Activated CD8-positive, alpha-beta T cell treated with anti-CD3 and anti-CD28 coated beads, Interleukin-2, amount 10 ng/mL, durations not matched to agents 7 days and 5 days (primary cell): Measurements from ENCODE around the gene PTPRCAP. TPM values are rescaled to one million over a fixed set of nuclear protein-coding genes. Genes with fewer than 3 reads are reported as not detected.
"Not testable (repeated sequence)": the region's sequence is repeated elsewhere in the genome, so short reads cannot be mapped to it uniquely, and the experiment has no call there.

Experiments
- ATAC-seq: fragments of 150-1000 bp; cut with Tn5 transposase; one replicate; pipeline ENCODE4 v1.10.0; 2021; ENCODE audit warnings: moderate library complexity
- CTCF ChIA-PET: fragments of 350-600 bp; sonication (Branson Sonifier 250); formaldehyde crosslinking; loops from one replicate; lab custom pipeline; 2021; ENCODE audit warnings: antibody characterized with exemption; lab: Charles Lee
- POLR2A ChIA-PET: fragments of 350-600 bp; sonication (Branson Sonifier 250); formaldehyde crosslinking; loops from one replicate; lab custom pipeline; 2021; ENCODE audit warnings: antibody characterized with exemption; lab: Charles Lee
- DNase-seq: peaks from one replicate; pipeline ENCODE4 v3.0.0-alpha.2; 2020
- H3K27ac Mint-ChIP-seq: one replicate; pipeline ENCODE4 v1.8.0; 2021; ENCODE audit warnings: mild to moderate bottlenecking, mixed read lengths
- H3K27me3 Mint-ChIP-seq: one replicate; pipeline ENCODE4 v1.8.0; 2021; ENCODE audit warnings: low read depth, mixed read lengths
- H3K36me3 Mint-ChIP-seq: one replicate; pipeline ENCODE4 v1.8.0; 2021; ENCODE audit warnings: low read depth, mixed read lengths
- H3K4me1 Mint-ChIP-seq: one replicate; pipeline ENCODE4 v1.8.0; 2021; ENCODE audit warnings: low read depth, mixed read lengths
- H3K4me3 Mint-ChIP-seq: one replicate; pipeline ENCODE4 v1.8.0; 2021; ENCODE audit warnings: mild to moderate bottlenecking, mixed read lengths
- H3K9me3 Mint-ChIP-seq: one replicate; pipeline ENCODE4 v1.8.0; 2022; ENCODE audit warnings: mixed read lengths; ENCODE audit not compliant: insufficient read depth
- total RNA-seq, 2 experiments: library from RNA; stranded (reverse); gene quantifications; one replicate each; pipeline ENCODE4 v1.2.3, GENCODE V29; 2021

PTPRCAP gene
- total RNA-seq, 2 experiments from 2014 or later = 445 to 447 TPM

DNA sequence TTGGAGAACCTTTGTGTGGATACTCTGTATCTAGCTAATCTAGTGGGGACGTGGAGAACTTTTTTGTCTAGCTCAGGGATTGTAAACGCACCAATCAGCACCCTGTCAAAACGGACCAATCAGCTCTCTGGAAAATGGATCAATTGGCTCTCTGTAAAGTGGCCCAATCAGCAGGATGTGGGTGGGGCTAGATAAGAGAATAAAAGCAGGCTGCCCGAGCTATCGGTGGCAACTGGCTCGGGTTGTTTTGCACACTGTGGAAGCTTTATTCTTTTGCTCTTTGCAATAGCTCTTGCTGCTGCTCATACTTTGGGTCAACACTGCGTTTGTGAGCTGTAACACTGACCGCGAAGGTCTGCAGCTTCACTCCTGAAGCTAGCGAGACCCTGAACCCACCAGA, 39.2 kb upstream of the PTPRCAP start:
- not testable (repeated sequence) for DNase-seq, H3K27me3 Mint-ChIP-seq, H3K27ac Mint-ChIP-seq, H3K4me1 Mint-ChIP-seq, H3K4me3 Mint-ChIP-seq, H3K9me3 Mint-ChIP-seq, ATAC-seq, H3K36me3 Mint-ChIP-seq
- ChIA-PET POLR2A (interaction anchor here (0.9 kb wide), 1 partner anchor 40 kb away, joined by 3 read pairs; no protein-coding TSS in a partner anchor), CTCF (interaction anchor here (0.8 to 1.4 kb wide), 3 partner anchors 11 to 56 kb away, joined by 3 to 5 read pairs (median 3); partner anchors contain the start of gene RPS6KB2)

DNA sequence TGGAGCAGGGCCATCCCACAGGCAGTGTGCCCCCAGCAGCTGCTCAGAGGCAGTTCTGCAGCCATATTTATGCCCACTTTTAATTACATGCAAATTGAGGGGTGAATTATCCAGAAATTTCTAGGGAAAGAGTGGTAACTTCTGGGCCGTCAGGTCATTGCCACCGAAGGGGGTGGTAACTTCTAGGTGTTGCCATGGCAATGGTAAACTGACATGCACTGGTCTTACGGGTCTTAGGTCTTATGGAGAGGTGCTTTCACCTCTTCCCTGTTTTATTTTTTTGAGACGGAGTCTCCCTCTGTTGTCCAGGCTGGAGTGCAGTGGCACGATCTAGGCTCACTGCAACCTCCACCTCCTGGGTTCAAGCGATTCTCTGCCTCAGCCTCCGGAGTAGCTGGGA, 35.4 kb upstream of the PTPRCAP start:
- POLR2A ChIA-PET = interaction anchor here (0.9 to 8.7 kb wide), 2 partner anchors 8 to 12 kb away, joined by 3 to 70 read pairs; partner anchors contain the start of gene AIP
- no peak overlapping the region for H3K4me3 Mint-ChIP-seq

GRCh38 chr11:67470337-67471002, 33.0 kb upstream of the PTPRCAP start:
- H3K27me3 Mint-ChIP-seq = no peaks in the 10 kb centered on the region
- POLR2A ChIA-PET = interaction anchor here (0.8 to 8.7 kb wide), 4 partner anchors 14 to 63 kb away, joined by 4 to 103 read pairs (median 37); partner anchors contain the start of genes AIP and PTPRCAP
- ATAC-seq (no peak), DNase-seq (no peak)
- H3K27ac Mint-ChIP-seq = no peak overlapping the region
- H3K4me1 Mint-ChIP-seq = peaks cover 29% of the 10 kb centered on the region
- CTCF ChIA-PET = interaction anchor here (0.9 to 3.2 kb wide), 3 partner anchors 11 to 64 kb away, joined by 3 to 21 read pairs (median 6); partner anchors contain the start of gene PTPRCAP
- H3K4me3 Mint-ChIP-seq = no peak overlapping the region
- H3K9me3 Mint-ChIP-seq = no peaks in the 10 kb centered on the region
- H3K36me3 Mint-ChIP-seq = peaks cover under 1% of the 10 kb centered on the region

More for the DNA sequence above, 35.4 kb upstream of the PTPRCAP start:
- no peak for ATAC-seq
- no peak for DNase-seq
- Mint-ChIP-seq H3K36me3 (no peaks in the 10 kb centered on the region), H3K4me1 (peaks cover 11% of the 10 kb centered on the region), H3K27ac (no peak overlapping the region), H3K27me3 (peaks cover 3% of the 10 kb centered on the region), H3K9me3 (no peaks in the 10 kb centered on the region)
- CTCF ChIA-PET = no interaction called here

GRCh38 chr11:67469508-67469811, 32.0 kb upstream of the PTPRCAP start:
- no peaks in the 10 kb centered on the region for H3K9me3 Mint-ChIP-seq
- ChIA-PET CTCF (interaction anchor here (0.6 to 3.2 kb wide), 6 partner anchors 9 to 65 kb away, joined by 3 to 21 read pairs (median 3); partner anchors contain the start of gene PTPRCAP), POLR2A (interaction anchor here (0.7 to 8.7 kb wide), 6 partner anchors 15 to 60 kb away, joined by 3 to 103 read pairs (median 6); partner anchors contain the start of genes AIP and PTPRCAP)
- peaks cover 33% of the 10 kb centered on the region for H3K4me1 Mint-ChIP-seq
- peak overlapping the region; percentile 77 for H3K4me3 Mint-ChIP-seq
- ATAC-seq = no peak
- H3K27me3 Mint-ChIP-seq = no peaks in the 10 kb centered on the region
- no peak for DNase-seq
- H3K27ac Mint-ChIP-seq = peak overlapping the region; percentile 82
- peaks cover 4% of the 10 kb centered on the region for H3K36me3 Mint-ChIP-seq

- DNase-seq (peak; percentile 92), ATAC-seq (peak; percentile 79)
- ChIA-PET POLR2A (interaction anchor here (0.6 to 8.7 kb wide), 8 partner anchors 10 to 146 kb away, joined by 3 to 103 read pairs (median 6); partner anchors contain the start of genes AIP and PTPRCAP), CTCF (interaction anchor here (0.6 to 3.2 kb wide), 13 partner anchors 10 to 116 kb away, joined by 3 to 21 read pairs (median 4); partner anchors contain the start of genes GPR152, POLD4, PPP1CA and PTPRCAP)
- peak within 1 kb of the TSS; percentile 83 for H3K27ac Mint-ChIP-seq
- H3K9me3 Mint-ChIP-seq = no peaks in the 10 kb centered on the region
- peak within 1 kb of the TSS; percentile 87 for H3K4me3 Mint-ChIP-seq
- peaks cover 4% of the 10 kb centered on the region for H3K36me3 Mint-ChIP-seq
- peaks cover 38% of the 10 kb centered on the region for H3K4me1 Mint-ChIP-seq
- H3K27me3 Mint-ChIP-seq = no peaks in the 10 kb centered on the region
These were observed 31.5 kb upstream of the PTPRCAP start, which contains the start of gene TMEM134 for GRCh38 chr11:67468759-67469507. TSS of gene TMEM134 (minus strand) at chr11:67469251. CDS start at chr11:67469192, 59 bp downstream.

- H3K4me3 Mint-ChIP-seq = peak overlapping the region; percentile 87
- H3K27ac Mint-ChIP-seq = peak overlapping the region; percentile 83
- peak; percentile 2 for ATAC-seq
- ChIA-PET POLR2A (interaction anchor here (0.6 to 8.7 kb wide), 7 partner anchors 9 to 146 kb away, joined by 3 to 103 read pairs (median 6); partner anchors contain the start of genes AIP and PTPRCAP), CTCF (interaction anchor here (0.6 to 3.2 kb wide), 12 partner anchors 16 to 115 kb away, joined by 3 to 21 read pairs (median 4); partner anchors contain the start of genes GPR152, PITPNM1, POLD4 and PPP1CA)
- DNase-seq = peak; percentile 39
- no peaks in the 10 kb centered on the region for H3K27me3 Mint-ChIP-seq
- H3K4me1 Mint-ChIP-seq = peaks cover 38% of the 10 kb centered on the region
- no peaks in the 10 kb centered on the region for H3K9me3 Mint-ChIP-seq
- H3K36me3 Mint-ChIP-seq = peaks cover 4% of the 10 kb centered on the region
These were observed 30.9 kb upstream of the PTPRCAP start for GRCh38 chr11:67468456-67468758.

DNA sequence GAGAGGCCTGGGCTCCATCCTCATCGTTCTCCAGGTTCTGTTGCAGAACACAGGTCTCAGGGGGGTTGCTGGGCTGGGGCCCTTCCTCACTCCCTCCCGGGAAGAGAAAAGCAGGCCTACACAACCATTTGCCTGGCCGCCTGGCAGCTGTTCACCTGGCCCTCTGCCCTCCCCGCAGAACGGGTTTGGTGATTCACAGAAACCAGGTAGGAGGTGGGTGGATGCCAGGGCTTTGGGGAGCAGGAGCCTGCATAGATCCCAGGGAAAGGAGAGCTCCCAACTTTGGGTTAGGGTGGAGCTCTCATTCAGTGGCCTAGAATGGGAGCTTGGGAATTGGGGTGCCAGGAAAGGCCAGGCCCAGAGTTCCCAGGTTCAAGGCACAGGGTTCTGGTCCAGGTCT, 30.6 kb upstream of the PTPRCAP start:
- POLR2A ChIA-PET = interaction anchor here (0.9 to 8.7 kb wide), 6 partner anchors 17 to 146 kb away, joined by 3 to 103 read pairs (median 6); partner anchors contain the start of genes AIP and PTPRCAP
- Mint-ChIP-seq H3K36me3 (peaks cover 4% of the 10 kb centered on the region), H3K27ac (peak overlapping the region; percentile 83), H3K4me1 (peaks cover 38% of the 10 kb centered on the region), H3K27me3 (no peaks in the 10 kb centered on the region), H3K4me3 (peak overlapping the region; percentile 87), H3K9me3 (no peaks in the 10 kb centered on the region)
- CTCF ChIA-PET = interaction anchor here (0.6 to 3.2 kb wide), 12 partner anchors 15 to 115 kb away, joined by 3 to 21 read pairs (median 4); partner anchors contain the start of genes GPR152, PITPNM1, POLD4 and PPP1CA
- ATAC-seq (no peak), DNase-seq (no peak)

DNA sequence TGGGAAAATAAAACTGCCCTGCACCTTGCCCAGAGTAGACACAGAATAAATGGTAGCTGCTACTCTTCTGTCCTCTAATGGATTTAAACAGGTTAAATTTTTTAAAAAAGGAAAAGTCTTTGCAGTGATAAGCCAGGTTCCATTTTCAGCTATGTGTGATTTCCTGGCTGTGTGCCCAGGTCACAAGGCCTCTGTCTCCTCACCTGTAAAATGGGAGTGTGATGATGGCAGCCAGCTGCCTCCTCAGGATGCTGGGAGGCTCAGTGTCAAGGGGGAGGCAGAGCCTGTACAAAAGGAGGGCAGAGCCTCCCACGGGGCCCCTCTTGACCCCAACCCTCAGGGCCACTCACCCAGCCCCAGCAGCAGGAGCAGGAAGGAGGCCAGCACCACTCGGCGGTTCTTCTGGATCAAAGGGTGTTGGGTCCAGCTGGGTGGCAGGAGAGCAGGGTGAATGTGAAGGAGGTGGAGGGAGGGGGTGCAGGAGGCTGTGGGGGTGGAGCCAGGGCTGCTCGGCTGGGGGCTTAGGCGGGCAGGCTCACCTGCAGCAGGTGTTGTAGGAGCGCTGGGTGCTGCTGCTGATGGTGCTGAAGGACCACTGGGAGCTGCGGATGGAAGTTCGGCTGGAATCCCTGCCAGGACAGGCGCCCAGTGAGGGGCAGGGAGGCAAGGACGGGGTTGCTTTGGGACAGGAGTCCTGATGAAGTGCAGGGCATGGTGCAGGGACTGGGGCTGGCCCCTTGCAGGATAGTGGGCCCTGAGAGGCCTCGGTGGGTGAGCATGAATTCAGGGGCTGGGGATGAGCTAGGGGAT, 29.7 kb upstream of the PTPRCAP start:
- peak overlapping the region; percentile 87 for H3K4me3 Mint-ChIP-seq
- H3K4me1 Mint-ChIP-seq = peaks cover 38% of the 10 kb centered on the region
- H3K27ac Mint-ChIP-seq = peak overlapping the region; percentile 74
- H3K36me3 Mint-ChIP-seq = peaks cover 4% of the 10 kb centered on the region
- no peaks in the 10 kb centered on the region for H3K9me3 Mint-ChIP-seq
- ATAC-seq (no peak), DNase-seq (no peak)
- CTCF ChIA-PET = interaction anchor here (1.1 to 3.2 kb wide), 6 partner anchors 29 to 107 kb away, joined by 4 to 21 read pairs (median 6); partner anchors contain the start of genes PITPNM1, PPP1CA and PTPRCAP
- POLR2A ChIA-PET = interaction anchor here (1.0 to 8.7 kb wide), 3 partner anchors 15 to 30 kb away, joined by 3 to 103 read pairs (median 70); partner anchors contain the start of genes AIP and PTPRCAP
- no peaks in the 10 kb centered on the region for H3K27me3 Mint-ChIP-seq

GRCh38 chr11:67466367-67466766, 28.9 kb upstream of the PTPRCAP start:
- Mint-ChIP-seq H3K27ac (peak overlapping the region; percentile 55), H3K36me3 (peaks cover 4% of the 10 kb centered on the region), H3K27me3 (no peaks in the 10 kb centered on the region), H3K9me3 (no peaks in the 10 kb centered on the region), H3K4me3 (no peak overlapping the region), H3K4me1 (peaks cover 38% of the 10 kb centered on the region)
- ChIA-PET CTCF (interaction anchor here (2.3 to 3.2 kb wide), 2 partner anchors 39 to 65 kb away, joined by 7 to 13 read pairs; partner anchors contain the start of genes PITPNM1 and PPP1CA), POLR2A (interaction anchor here (0.7 to 8.7 kb wide), 5 partner anchors 17 to 183 kb away, joined by 3 to 103 read pairs (median 5); partner anchors contain the start of genes AIP and PTPRCAP)
- DNase-seq (no peak), ATAC-seq (no peak)

DNA sequence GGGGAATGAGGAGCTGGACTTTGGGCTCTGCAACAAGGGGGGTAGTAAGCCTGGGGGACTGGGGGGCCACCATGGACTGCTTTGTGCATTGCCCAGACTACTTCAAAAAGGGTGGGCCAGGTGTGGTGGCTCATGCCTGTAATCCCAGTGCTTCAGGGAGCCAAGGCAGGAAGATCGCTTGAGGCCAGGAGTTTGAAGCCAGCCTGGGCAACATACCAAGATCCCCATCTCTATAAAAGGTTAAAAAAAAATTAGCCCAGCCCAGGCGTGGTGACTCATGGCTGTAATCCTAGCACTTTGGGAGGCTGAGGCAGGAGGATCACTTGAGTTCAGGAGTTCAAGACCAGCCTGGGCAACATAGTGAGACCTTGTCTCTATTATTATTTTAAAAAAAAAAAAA, 28.0 kb upstream of the PTPRCAP start:
- H3K4me1 Mint-ChIP-seq = peaks cover 38% of the 10 kb centered on the region
- ChIA-PET CTCF (interaction anchor here (0.9 to 2.3 kb wide), 5 partner anchors 10 to 40 kb away, joined by 3 to 7 read pairs (median 4); partner anchors contain the start of genes PITPNM1 and PTPRCAP), POLR2A (interaction anchor here (0.6 to 8.7 kb wide), 11 partner anchors 8 to 183 kb away, joined by 3 to 103 read pairs (median 4); partner anchors contain the start of genes AIP, PPP1CA and PTPRCAP)
- H3K27ac Mint-ChIP-seq = peak overlapping the region; percentile 89
- H3K36me3 Mint-ChIP-seq, H3K27me3 Mint-ChIP-seq, ATAC-seq, DNase-seq, H3K9me3 Mint-ChIP-seq: not testable (repeated sequence)
- H3K4me3 Mint-ChIP-seq = peak overlapping the region; percentile 82
